Measurements from ENCODE around the gene OBSL1. TPM values are rescaled to one million over a fixed set of nuclear protein-coding genes. Genes with fewer than 3 reads are reported as not detected.

OBSL1 gene
- total RNA-seq, 1 experiment from 2014 or later = 51.9 TPM

DNA sequence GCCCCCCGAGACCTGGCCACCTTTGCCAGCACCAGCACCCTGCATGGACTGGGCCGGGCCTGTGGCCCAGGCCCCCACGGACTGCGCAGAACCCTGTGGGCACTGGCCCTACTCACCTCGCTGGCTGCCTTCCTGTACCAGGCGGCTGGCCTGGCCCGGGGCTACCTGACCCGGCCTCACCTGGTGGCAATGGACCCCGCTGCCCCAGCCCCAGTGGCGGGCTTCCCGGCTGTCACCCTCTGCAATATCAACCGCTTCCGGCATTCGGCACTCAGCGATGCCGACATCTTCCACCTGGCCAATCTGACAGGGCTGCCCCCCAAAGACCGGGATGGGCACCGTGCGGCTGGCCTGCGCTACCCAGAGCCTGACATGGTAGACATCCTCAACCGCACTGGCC lies 56.5 kb downstream of the OBSL1 start:
- no peak for DNase-seq (ENCODE audit: low spot score)

DNA sequence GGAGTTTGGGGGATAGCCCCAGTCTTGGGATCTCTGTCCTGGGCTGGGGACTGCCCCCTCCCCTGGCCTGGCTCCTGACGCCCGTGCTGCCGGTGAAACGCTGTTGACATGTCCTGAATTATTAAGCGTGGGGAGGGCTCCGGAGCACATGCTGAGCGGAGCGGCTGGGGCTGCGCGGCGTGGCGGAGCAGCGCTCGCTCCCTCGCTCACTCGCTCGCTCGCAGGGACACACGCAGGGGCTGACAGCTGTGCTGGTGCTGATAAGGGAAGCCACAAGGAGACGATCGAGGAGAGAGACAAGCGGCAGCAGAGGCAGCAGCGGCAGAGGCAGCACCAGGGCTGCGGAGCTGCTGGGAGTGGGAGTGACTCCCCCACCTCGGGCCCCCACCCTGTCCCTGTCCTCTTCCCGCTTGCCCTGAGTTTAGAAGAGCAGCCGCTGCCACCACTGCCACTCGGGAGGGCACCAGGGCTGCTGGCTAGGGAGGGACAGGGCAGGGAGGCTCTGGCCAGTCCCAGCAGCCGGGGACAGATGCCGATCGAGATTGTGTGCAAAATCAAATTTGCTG lies 57.1 kb downstream of the OBSL1 start, which contains the start of gene ASIC4:
TSS of gene ASIC4 (plus strand) at position 287 of the 566 bp plus-strand sequence. CDS start at position 530, 243 bp downstream.
- no peak for DNase-seq (ENCODE audit: low spot score)

DNA sequence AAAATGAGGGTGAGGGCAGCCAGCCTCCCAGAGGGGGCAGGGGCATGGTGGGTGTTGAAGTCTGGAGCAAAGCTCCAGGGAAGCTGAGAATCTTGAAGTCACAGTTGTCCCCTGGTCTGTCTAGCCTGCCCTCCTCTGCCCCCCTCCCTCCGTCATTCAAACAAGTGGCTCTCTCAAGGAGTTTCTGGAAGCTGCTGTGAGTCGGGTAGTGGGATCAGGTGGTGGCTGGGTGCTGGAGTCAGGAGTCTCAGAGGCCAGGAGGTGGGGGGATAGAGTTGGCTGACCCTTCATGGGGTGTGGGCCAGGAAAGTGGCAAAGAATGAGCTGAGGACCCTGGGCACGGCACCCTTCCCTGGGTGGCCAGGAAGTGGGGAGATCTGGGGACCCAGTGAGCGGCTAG lies 57.6 kb downstream of the OBSL1 start:
- no peak for DNase-seq (ENCODE audit: low spot score)

DNA sequence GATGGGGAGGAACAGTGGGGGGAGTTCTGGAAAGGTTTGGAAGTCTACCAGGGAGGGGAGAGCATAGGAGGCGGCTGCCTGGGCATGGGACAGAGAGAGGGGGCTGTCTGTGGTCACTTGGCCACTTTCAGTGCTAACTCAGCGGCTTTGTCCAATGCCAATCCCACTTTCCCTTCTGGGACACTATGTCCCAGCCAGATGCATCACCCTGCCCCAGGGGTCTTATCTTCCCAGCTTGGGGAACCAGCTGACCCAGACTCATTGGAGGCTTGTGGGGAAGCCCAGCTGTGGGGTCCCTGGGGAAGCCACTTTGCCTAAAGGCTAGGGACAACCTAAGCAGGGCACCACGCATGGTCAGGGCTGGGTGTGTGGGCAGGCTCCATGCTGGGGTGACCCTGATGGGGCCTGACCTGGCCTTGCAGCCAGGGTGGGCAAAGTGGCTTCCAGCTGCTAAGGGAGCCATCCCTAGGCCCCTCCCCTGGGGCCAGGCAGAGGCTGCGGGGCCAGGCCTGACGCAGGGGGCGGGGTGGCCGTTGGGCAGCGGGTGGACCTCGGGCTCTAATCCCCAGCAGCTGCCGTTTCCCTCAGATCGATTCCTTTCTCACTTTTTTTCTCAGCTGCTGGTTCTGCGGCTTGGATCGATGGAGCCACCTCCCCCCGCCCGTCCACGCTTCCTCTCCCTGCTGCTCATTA lies 58.7 kb downstream of the OBSL1 start:
- DNase-seq (ENCODE audit: low spot score) = no peak

DNA sequence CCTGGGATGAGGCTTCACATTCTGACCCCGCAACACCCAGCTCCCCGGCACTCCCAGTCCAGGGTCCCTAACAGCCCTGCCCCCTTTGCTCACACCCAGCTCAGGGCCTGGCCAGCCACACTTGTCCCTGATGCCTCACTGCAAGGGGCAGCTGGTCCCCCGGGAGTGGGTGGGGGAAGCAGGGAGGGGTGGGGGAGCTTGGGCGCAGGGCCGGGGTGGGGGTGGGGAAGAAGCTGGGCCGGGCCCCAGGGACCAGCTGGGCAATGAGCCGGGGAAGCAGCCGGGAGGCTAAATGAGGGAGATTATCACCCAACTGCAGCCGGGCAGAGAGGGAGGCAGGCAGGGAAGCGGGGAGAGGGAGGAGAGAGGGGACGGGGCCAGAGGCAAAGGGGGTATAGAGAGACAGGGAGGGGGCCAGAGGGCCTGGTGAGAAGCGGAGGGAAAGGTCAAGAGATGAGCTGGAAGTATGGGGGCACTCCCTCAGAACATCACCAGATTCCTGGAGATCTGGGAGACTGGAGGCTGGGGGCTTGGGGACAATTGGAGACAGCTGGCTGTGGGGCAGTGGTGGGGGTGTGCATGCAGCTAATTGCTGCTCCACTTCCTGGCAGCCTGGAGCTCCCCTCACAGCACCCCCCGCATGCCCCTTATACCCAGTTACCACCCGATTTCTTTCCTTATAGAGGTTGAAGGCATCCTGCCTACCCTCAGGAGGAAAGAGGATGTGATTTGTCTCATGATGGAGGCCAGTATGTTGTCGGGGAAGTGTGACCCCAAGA lies 59.6 kb downstream of the OBSL1 start:
- DNase-seq (ENCODE audit: low spot score) = no peak

DNA sequence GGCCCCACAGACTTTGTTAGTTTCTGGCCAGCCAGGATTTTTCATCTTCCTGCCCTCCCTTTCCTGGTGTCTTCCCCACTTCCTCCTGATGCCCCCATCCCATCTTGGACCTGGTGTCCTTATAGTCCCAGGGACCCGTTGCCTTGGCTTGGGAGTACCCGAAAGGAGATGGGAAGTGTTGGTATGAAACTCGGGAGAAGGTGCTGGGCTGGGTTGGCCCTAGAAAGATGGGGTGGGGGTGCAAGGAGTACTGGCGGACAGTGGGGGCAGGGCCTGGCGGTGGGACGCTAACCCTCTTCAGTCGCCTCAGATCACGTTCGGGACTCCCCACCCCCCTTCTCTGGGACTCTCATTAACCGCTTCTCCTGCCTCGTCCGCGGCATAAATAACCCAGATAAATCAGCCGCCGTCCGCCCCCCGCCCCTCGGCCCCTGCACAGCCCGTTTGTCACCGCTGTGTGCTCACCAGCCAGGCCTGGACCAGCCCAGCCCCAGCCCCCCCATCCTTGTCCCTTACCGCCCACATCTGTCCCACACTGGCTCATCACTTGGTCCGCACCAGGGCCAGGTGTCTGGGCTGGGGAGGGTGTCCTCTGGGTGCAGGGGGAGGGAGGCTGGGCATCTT lies 60.7 kb downstream of the OBSL1 start:
- no peak for DNase-seq (ENCODE audit: low spot score)

DNA sequence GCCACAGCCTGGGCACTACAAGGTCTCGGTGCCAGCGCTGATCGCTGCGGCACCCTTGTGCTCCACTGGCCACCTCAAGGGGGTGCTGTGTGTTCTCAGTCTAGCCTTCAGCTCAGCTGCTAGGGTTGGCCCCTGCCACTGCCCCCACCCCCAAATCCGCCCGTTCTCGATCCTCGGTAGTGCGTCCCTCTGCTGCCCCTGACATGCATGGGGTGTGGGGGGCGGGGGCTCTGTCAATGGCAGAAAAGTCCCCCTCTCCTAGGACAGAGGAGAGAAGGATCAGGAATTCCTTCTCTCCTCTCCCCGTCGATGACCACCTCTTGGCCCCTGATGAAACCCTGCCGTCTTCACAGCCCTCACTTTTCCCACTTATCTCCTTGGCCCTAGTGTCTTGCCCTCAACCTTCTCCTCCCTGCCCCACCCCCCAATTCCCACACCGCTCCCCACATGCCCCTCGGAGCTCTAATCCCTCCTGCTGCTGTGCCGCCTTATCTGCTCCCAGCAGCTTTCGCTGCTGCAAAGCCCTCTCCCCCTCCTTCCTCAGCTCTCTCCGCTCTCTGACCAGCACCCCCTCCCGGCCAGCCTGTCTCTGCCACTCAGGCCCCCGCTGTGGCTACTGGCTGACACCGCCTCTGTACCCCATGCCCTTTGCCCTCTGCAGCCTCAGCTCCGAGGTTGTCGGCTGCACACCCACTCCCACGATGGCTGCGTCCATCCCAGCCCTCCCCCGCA lies 61.4 kb downstream of the OBSL1 start:
- DNase-seq (ENCODE audit: low spot score) = peak; percentile 31

DNA sequence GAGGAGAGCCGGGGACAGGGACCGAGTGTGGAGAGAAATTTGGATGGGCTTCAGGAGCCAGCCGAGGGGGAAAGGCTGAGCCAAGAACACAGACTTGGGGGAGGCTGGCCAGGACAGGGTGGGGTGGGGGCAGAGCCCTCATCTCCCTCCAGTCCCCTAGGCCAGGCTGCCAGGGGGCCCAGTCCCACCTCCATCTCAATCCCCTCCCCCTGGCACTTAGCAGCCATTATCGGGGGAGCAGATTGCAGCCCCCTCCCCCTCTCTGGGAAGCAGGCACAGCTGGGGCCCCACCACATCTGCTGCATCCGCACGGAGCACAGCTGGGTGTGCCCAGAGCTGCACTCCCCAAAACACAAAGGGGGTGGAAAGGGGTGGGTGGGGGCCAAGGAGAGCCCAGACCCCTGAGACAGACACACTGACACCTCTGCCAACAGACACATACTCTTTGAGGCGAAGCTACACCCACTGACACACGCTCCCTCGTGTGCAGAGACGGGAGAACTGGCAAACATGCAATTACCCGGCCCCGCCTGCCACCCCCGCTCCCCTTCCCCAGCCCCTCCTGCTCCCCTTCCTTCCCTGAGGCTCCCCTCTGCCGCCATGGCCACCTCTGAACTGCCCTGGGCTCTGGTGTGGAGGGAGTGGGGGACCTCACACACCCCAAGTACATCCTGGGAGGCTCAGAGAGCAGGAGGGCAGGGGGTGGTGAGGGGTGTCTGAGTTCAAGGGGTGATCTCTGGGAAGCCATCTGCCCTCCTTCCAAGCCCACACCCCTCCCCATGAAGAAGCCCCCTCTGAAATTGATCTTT lies 62.2 kb downstream of the OBSL1 start:
- no peak for DNase-seq (ENCODE audit: low spot score)

DNA sequence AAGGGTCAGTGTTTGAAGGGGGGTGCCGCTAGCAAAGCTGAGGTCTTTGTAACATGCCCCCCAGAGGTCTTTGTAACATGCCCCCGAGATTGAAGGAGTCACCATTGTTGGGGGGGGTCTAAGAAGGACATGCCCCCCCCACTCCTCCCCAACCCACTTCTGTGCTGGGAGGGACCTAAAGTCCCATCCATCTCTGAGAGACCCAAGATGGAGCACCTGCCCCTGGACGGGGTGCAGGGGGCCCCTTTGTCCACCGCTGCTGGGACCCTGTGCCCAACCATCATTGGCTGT lies 63.0 kb downstream of the OBSL1 start:
- DNase-seq (ENCODE audit: low spot score) = no peak

DNA sequence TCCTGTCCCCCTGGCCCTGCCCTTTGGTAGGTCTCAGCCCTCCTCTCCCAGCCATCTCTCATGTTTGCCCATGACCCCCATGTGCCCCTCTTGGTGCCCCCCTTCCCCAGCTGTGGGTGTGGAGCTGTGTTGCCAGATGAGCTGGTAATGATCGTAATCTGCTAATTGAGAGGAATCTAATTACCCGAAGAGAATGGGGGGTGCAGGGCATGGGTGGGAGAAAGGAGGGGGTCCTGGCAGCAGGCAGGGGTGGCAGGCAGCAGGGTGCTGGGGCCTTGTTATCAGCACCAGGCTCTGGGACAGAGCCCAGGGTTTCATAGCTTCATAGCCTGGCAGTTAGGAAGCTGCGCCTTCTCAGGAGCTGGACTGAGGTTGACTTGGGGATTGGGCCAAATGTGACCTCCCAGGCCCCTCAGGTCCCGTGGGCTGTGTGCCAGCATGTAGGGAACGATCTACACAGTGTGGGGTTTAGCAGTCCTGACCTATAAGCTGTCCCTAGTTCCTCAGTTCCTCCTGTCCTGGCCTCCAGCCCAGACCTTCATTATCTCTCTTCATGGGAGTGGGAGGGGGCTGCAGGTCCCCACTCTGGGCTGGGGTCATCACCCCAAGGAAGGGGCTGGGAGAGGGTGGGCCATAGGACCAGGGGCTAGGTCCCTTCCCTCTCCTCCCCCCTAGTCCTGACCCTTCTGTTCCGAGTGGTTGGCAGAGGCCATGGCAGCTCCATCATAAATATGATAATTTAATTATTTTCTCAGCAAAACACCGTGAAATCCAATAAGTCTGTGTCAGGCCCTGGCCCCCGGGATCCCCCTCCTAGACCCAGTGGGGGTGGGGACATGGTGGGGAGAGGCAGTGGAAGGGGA lies 63.5 kb downstream of the OBSL1 start:
- no peak for DNase-seq (ENCODE audit: low spot score)

DNA sequence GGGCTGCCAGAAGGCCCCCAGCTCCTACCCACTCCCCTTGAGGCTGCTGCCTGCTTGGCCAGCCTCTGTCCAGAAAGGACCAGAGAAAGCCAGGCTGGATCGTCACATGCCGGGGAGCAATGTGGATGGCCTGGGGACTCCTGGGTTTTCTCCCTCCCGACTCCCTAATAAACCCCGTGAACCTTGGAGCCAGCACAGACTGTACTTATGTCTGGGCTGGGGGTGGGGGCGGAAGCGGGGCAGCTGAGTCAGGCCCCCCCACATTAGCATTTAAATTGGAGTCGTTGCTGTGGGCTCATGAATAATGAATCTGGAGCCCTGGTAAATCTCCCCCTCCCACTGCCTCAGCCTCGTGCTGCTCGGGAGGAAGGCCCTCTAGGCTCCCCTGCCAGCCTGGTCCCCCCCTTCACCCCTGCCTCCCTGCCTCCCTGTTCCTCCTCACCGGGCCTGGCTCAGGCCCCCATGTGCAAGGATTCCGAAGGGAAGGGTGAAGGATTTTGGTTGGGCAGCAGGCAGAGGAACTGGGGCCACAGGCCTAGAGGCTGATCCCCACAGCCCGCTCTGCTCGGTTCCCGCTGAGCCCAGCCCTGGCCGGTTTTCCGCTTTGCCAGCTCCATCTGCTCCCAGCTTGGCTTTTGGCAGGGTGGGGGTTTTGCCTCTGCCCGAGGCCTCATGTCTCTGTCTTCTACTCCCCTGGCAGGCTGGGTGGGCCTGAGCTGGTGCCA lies 64.4 kb downstream of the OBSL1 start:
- DNase-seq (ENCODE audit: low spot score) = no peak

DNA sequence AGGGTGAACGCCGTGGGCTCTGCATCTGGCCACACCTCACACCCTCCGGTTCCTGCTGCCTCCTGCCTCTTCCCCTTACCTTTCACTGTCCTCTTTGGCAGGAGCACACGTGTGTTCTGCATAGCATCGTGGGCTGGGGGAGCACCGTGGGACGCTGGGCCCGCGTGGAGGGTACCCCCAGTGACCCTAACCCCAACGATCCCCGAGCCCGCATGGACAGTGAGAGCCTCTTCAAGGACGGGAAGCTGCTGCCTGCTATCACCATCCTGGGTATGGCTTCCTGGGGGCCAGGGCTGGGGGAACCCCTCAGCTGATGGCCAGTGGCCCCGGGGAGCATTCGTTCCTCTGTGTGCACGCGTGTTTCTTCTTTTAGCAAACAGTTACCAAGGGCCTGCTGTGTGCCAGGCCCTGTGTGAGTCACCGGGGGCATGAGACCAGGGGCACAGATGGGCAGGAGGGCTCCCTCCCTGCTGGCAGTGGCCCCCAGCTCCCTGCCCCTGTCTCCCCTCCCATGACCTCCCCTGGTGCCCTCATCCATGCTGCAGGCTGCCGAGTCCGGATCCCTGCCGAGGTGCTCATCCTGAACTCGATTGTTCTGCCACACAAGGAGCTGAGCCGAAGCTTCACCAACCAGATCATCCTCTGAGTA lies 65.1 kb downstream of the OBSL1 start:
- DNase-seq (ENCODE audit: low spot score) = no peak

DNA sequence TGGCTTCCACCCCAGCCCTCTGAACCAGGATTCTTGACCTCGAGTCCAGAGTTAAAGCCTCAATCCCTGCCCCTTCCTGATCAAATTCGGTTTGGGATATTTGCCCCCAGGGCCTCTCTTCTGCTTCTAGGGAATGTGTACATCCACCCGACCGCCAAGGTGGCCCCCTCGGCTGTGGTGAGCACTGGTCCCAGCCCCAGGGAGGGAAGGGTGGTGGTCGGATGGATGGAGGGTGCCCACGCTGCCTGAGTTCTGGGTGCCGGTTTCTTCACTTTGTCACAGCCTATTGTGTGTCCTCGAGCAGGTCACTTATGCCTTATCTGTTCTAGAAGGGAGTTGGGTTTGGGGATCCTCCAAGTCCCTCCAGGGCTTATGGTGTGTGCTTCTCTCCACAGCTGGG lies 65.8 kb downstream of the OBSL1 start:
- no peak for DNase-seq (ENCODE audit: low spot score)

DNA sequence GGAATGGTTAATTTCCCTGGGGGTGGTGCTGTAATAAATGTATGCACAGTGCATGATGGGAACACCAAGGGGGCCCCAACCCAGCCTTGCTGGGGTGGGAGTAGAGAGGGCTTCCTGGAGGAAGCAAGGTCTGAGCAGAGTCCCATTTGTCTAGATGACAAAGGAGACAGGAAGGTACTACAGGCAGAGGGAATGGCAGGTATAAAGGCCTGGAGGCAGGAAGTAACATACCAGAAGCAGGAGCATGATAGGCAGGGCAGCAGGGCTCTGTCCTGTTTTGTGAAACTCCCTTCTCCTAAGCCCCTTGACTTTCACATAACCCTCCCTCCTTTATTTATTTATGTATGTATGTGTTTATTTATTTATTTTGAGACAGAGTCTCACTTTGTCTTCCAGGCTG lies 68.7 kb downstream of the OBSL1 start:
- DNase-seq (ENCODE audit: low spot score) = no peak

DNA sequence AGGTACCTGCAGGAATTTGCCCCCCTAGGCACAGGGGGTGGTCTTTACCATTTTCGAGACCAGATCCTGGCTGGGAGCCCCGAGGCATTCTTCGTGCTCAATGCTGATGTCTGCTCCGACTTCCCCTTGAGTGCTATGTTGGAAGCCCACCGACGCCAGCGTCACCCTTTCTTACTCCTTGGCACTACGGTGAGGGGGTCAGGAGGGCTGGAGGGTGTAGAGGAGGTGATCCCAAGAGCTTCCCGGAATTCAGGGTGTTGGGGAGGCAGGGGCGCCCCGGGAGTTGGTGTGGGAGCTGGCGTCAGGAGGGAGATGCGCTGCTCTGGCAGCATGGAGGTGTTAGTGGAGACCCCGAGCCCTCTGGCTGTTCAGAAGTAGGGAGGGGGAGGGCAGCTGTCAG lies 69.5 kb downstream of the OBSL1 start:
- DNase-seq (ENCODE audit: low spot score) = no peak

All from H4 (cell line).